Breast epithelium (tissue), 3 donors: ENCODE data around the gene CIT.

Source experiments
- CTCF ChIP-seq, 3 donors: fragments of 450-650 bp; IDR thresholded peaks; one replicate each; pipeline ENCODE4 v1.5.1; 2016 to 2017; ENCODE audit warnings: antibody characterized with exemption in 3 of 3, mild to moderate bottlenecking in 3 of 3, moderate library complexity in 3 of 3
- POLR2A ChIP-seq: fragments of 450-650 bp; IDR thresholded peaks from one replicate; pipeline ENCODE4 v1.6.1; 2016; ENCODE audit warnings: antibody characterized with exemption, mild to moderate bottlenecking, moderate library complexity
- POLR2AphosphoS5 ChIP-seq, 3 donors: sonication (generic); formaldehyde crosslinking; IDR thresholded peaks; one replicate each; pipeline ENCODE4 v1.6.1; 2017; ENCODE audit warnings: antibody characterized with exemption in 3 of 3

- TF ChIP-seq POLR2AphosphoS5 (IDR thresholded peaks at IDR 0.05) (no peak), POLR2A (no peak), CTCF (IDR thresholded peaks at IDR 0.05) (no peak)
Observed at GRCh38 chr12:119714614-119715267, 162.4 kb downstream of the CIT start.
